ENCODE measurements around the gene SH2D2A. TPM values are rescaled to one million over a fixed set of nuclear protein-coding genes. Genes with fewer than 3 reads are reported as not detected.

The SH2D2A gene
- total RNA-seq, 1 donor from 2014 or later = 2.2 TPM

GRCh38 chr1:156862997-156863599, 46.5 kb upstream of the SH2D2A start:
- TF ChIP-seq CTCF (conservative IDR thresholded peaks at IDR 0.05) = no peak
- Mint-ChIP-seq H3K27ac (peak overlapping the region; percentile 24), H3K4me1 (ENCODE audit: unreplicated experiment) (peaks cover 43% of the 10 kb centered on the region), H3K36me3 (no peaks in the 10 kb centered on the region), H3K27me3 (peaks cover 68% of the 10 kb centered on the region), H3K4me3 (peak overlapping the region; percentile 76), H3K9me3 (no peaks in the 10 kb centered on the region)
- no peak for DNase-seq (ENCODE audit: extremely low spot score, unreplicated experiment)

GRCh38 chr1:156862584-156862983, 45.9 kb upstream of the SH2D2A start:
- DNase-seq (ENCODE audit: extremely low spot score, unreplicated experiment) = no peak
- H3K27me3 Mint-ChIP-seq = peaks cover 73% of the 10 kb centered on the region
- H3K27ac Mint-ChIP-seq = no peak overlapping the region
- H3K9me3 Mint-ChIP-seq = no peaks in the 10 kb centered on the region
- H3K4me3 Mint-ChIP-seq = no peak overlapping the region
- no peak for TF ChIP-seq CTCF (conservative IDR thresholded peaks at IDR 0.05)
- H3K4me1 Mint-ChIP-seq (ENCODE audit: unreplicated experiment) = peaks cover 48% of the 10 kb centered on the region
- no peaks in the 10 kb centered on the region for H3K36me3 Mint-ChIP-seq

DNA sequence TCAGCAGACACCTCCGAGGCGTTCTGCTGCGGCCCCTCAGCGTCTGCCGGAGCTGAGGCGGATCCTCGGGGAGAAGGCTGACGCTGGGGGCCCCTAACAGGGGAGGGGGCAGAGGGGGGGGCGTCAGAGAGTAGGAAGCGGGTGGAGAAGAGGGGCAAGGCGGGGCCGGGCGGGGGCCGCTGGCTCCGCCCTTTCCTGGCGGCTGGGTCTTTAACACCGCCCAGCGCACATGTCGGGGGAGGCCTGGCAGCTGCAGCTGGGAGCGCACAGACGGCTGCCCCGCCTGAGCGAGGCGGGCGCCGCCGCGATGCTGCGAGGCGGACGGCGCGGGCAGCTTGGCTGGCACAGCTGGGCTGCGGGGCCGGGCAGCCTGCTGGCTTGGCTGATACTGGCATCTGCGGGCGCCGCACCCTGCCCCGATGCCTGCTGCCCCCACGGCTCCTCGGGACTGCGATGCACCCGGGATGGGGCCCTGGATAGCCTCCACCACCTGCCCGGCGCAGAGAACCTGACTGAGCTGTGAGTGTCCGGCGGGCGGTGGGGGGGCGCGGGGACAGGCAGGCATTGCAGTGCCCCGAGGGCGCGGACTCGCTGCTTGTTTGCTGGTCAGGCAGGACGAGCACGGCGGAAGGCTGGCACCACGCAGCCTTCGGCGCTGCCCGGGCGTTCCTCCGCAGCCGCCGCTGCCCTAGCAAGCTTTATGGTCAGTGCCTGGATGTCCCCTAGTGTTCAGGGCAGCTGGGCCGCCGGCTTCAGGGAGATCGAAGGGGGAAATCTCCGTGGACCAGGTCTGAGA, 44.2 kb upstream of the SH2D2A start, which contains the start of gene NTRK1:
Gene NTRK1 (plus strand): TSS at position 238 of the 796 bp plus-strand sequence. CDS start 70 bp downstream, at position 308.
- Mint-ChIP-seq H3K27ac (no peak within 1 kb of the TSS), H3K36me3 (no peaks in the 10 kb centered on the region), H3K27me3 (peaks cover 87% of the 10 kb centered on the region), H3K4me1 (ENCODE audit: unreplicated experiment) (peaks cover 46% of the 10 kb centered on the region), H3K4me3 (peak within 1 kb of the TSS; percentile 88), H3K9me3 (no peaks in the 10 kb centered on the region)
- no peak for TF ChIP-seq CTCF (conservative IDR thresholded peaks at IDR 0.05)
- no peak for DNase-seq (ENCODE audit: extremely low spot score, unreplicated experiment)

DNA sequence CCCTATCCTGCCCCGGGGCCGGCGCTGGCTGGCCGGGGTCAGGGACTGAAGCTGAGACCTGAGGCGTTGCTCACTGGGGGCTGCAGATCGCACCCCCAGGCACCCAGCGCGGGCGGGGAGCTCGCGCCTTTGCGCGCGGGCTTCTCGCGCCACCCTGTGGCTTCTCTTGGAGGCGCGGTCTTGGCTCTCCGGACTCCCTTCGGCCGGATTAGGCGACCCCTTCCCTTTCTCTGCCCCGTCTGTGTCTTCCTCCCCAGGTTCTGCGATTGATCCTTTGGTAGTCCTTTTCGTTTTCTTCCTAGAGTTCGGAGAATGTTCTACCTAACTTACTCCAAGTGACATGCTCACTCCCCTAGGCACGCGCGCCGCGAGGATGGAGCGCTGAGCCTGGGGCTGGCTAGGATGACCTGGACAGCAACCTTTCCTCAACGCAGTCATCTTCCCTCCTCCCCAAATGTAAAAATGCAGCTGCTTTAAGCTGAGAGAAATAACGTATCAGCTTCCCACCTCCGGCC, 43.5 kb upstream of the SH2D2A start:
- peaks cover 82% of the 10 kb centered on the region for H3K27me3 Mint-ChIP-seq
- H3K4me3 Mint-ChIP-seq = peak overlapping the region; percentile 88
- H3K4me1 Mint-ChIP-seq (ENCODE audit: unreplicated experiment) = peaks cover 40% of the 10 kb centered on the region
- H3K36me3 Mint-ChIP-seq = no peaks in the 10 kb centered on the region
- no peak overlapping the region for H3K27ac Mint-ChIP-seq
- no peaks in the 10 kb centered on the region for H3K9me3 Mint-ChIP-seq
- TF ChIP-seq CTCF (conservative IDR thresholded peaks at IDR 0.05) = peak; percentile 86
- DNase-seq (ENCODE audit: extremely low spot score, unreplicated experiment) = no peak

DNA sequence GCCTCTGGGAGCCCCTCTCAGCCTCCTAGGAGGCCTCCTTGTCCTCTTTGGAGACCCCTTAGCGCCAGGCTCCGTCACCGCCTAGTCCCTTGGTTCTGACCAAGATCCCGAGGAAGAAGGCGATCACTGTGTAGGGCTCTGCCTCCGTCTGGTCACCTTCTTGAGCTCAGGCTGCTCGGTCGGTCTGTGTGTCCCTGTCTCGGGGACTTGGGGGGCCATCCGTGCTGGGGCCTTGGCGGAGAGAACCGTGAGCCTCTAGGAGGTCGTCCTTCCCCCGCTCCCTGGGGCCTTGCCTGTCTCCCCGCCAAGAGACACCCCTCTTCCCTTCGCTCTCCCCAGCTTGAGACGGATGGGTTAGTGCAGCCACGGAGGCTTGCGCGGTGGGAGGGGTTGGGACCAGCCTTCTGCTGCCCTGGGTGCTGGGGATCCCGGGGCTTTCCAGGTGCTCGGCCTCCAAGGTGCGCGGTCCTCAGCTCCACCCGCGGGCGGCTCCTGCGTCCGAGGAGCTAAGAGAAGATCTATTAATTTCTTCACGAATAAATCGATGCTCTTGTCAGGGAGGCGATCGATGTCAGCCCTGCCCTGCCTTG, 43.0 kb upstream of the SH2D2A start:
- peaks cover 39% of the 10 kb centered on the region for H3K4me1 Mint-ChIP-seq (ENCODE audit: unreplicated experiment)
- H3K4me3 Mint-ChIP-seq = peak overlapping the region; percentile 88
- H3K27me3 Mint-ChIP-seq = peaks cover 83% of the 10 kb centered on the region
- H3K27ac Mint-ChIP-seq = no peak overlapping the region
- H3K36me3 Mint-ChIP-seq = no peaks in the 10 kb centered on the region
- TF ChIP-seq CTCF (conservative IDR thresholded peaks at IDR 0.05) = no peak
- H3K9me3 Mint-ChIP-seq = no peaks in the 10 kb centered on the region
- no peak for DNase-seq (ENCODE audit: extremely low spot score, unreplicated experiment)

Data from type B pancreatic cell (in vitro differentiated cells).